Measurements from ENCODE around the gene LILRB4.
A peak's percentile ranks its signal among the peaks of the same experiment; 100 is the strongest.

Gene LILRB4

DNA sequence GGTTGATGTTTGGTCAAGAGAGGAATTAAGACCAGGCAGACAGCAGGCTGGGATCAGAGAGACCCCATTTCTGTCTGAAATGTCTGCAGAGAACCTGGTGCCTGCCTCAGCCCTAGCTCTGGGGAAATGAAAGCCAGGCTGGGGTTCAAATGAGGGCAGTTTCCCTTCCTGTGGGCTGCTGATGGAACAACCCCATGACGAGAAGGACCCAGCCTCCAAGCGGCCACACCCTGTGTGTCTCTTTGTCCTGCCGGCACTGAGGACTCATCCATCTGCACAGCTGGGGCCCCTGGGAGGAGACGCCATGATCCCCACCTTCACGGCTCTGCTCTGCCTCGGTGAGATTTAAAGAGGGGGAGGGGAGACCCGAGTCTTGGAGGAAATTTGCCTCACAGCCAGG, at the start of gene LILRB4:
LILRB4 (plus strand) TSS at position 256 of the 400 bp plus-strand sequence; CDS start at position 305, 49 bp downstream.
- Histone ChIP-seq H3K4me3 (replicated peaks; ENCODE audit: low read depth, low read length) (peak within 1 kb of the TSS; percentile 51), H3K36me3 (ENCODE audit: control insufficient read depth, insufficient read depth, low read length) (peaks cover 2% of the 10 kb centered on the region; the same call in 1 of the 2 replicates), H3K27me3 (replicated peaks; ENCODE audit: control insufficient read depth, insufficient read depth, low read length) (no peaks in the 10 kb centered on the region)
- TF ChIP-seq, protein P1, sequence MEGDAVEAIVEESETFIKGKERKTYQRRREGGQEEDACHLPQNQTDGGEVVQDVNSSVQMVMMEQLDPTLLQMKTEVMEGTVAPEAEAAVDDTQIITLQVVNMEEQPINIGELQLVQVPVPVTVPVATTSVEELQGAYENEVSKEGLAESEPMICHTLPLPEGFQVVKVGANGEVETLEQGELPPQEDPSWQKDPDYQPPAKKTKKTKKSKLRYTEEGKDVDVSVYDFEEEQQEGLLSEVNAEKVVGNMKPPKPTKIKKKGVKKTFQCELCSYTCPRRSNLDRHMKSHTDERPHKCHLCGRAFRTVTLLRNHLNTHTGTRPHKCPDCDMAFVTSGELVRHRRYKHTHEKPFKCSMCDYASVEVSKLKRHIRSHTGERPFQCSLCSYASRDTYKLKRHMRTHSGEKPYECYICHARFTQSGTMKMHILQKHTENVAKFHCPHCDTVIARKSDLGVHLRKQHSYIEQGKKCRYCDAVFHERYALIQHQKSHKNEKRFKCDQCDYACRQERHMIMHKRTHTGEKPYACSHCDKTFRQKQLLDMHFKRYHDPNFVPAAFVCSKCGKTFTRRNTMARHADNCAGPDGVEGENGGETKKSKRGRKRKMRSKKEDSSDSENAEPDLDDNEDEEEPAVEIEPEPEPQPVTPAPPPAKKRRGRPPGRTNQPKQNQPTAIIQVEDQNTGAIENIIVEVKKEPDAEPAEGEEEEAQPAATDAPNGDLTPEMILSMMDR (IDR thresholded peaks at IDR 0.05; ENCODE audit: insufficient read depth, low read length, poor library complexity, severe bottlenecking), result no peak
- DNase-seq (ENCODE audit: extremely low read depth, insufficient read length), result no peak

DNA sequence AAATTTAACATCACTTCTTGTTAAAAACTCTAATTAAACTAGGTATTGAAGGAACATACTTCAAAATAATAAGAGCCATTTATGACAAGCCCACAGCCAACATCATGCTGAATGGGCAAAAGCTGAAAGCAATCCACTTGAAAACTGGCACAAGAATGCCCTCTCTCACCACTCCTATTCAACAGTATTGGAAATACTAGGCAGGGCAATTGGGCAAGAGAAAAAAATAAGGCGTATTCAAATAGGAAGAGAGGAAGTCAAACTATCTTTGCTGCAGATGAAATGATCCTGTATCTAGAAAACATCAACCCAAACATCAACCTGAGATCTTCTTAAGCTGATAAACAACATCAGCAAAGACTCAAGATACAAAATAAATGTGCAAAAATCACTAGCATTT, 48.1 kb upstream of the LILRB4 start:
- TF ChIP-seq, protein P1 (IDR thresholded peaks at IDR 0.05; ENCODE audit: insufficient read depth, low read length, poor library complexity, severe bottlenecking), result no peak
- no peak for DNase-seq (ENCODE audit: extremely low read depth, insufficient read length)
- Histone ChIP-seq H3K36me3 (ENCODE audit: control insufficient read depth, insufficient read depth, low read length) (no peaks in the 10 kb centered on the region), H3K4me3 (replicated peaks; ENCODE audit: low read depth, low read length) (no peak overlapping the region), H3K27me3 (replicated peaks; ENCODE audit: control insufficient read depth, insufficient read depth, low read length) (no peaks in the 10 kb centered on the region)

DNA sequence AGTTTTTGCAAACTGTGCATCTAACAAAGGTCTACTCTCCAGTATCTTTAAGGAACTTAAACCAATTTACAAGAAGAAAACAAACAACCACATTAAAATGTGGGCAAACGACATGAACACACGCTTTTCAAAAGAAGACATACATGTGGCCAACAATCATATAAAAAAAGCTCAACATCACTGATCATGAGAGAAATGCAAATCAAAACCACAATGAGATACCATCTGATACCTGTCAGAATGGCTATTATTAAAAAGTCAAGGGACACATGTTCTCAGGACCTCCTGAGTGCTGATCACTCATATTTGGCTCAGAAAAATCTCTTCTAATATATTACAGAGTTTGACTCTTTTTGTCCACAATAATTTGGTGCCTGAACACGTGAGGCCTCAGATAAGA, 46.7 kb upstream of the LILRB4 start:
- Histone ChIP-seq H3K36me3 (ENCODE audit: control insufficient read depth, insufficient read depth, low read length) (no peaks in the 10 kb centered on the region), H3K4me3 (replicated peaks; ENCODE audit: low read depth, low read length) (peak overlapping the region; percentile 85), H3K27me3 (replicated peaks; ENCODE audit: control insufficient read depth, insufficient read depth, low read length) (no peaks in the 10 kb centered on the region)
- TF ChIP-seq, protein P1 (IDR thresholded peaks at IDR 0.05; ENCODE audit: insufficient read depth, low read length, poor library complexity, severe bottlenecking), result no peak
- DNase-seq (ENCODE audit: extremely low read depth, insufficient read length), result peak; percentile 37

DNA sequence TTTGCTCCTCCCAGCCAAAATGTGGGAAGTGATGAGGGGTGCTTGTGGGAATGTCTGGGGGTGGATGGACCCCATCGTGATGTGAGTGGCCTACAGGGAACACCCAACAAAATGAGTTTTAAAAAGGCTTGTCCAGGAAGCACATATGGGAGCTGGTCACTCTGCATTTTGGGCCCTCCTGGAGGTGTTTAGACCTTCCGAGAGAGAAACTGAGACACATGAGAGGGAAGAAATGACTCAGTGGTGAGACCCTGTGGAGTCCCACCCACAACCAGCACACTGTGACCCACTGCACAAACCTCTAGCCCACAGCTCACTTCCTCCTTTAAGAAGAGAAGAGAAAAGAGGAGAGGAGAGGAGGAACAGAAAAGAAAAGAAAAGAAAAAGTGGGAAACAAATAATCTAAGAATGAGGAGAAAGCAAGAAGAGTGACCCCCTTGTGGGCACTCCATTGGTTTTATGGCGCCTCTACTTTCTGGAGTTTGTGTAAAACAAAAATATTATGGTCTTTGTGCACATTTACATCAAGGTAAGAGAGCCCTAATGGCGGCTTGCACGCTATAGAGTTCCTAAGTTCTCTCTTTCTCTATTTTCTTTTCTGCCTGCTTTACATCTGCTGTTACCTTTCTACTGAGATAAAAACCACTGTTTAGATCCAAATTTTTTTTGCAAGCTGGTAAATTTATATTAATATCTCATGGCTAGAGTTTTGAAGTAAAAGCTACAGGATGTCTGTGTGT, 45.8 kb upstream of the LILRB4 start:
- TF ChIP-seq, protein P1 (IDR thresholded peaks at IDR 0.05; ENCODE audit: insufficient read depth, low read length, poor library complexity, severe bottlenecking), result no peak
- DNase-seq (ENCODE audit: extremely low read depth, insufficient read length), result peak; percentile 78
- H3K27me3 ChIP-seq (replicated peaks; ENCODE audit: control insufficient read depth, insufficient read depth, low read length), result no peaks in the 10 kb centered on the region
- H3K36me3 ChIP-seq (ENCODE audit: control insufficient read depth, insufficient read depth, low read length), result no peaks in the 10 kb centered on the region
- H3K4me3 ChIP-seq (replicated peaks; ENCODE audit: low read depth, low read length), result peak overlapping the region; percentile 85

DNA sequence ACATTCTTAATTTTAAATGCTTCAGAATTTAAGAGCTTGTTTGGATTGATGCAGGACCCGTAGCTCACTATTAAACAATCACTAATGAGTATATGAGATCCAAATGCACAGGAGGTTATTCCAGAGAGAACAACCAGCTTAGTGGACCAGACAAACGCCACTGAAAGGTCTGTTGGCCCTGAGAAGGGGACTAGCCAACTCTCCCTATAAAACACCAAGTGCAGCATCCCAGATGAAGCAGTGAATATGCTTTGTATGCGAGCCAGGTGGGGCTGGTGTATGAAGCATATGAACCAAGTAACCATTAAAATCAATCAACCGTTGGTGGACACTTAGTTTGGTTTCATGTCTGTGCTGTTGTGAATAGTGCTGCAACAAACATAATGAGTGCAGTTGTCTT, 42.3 kb upstream of the LILRB4 start:
- TF ChIP-seq, protein P1 (IDR thresholded peaks at IDR 0.05; ENCODE audit: insufficient read depth, low read length, poor library complexity, severe bottlenecking), result no peak
- no peak for DNase-seq (ENCODE audit: extremely low read depth, insufficient read length)

More for the DNA sequence above, 42.3 kb upstream of the LILRB4 start:
- Histone ChIP-seq H3K36me3 (ENCODE audit: control insufficient read depth, insufficient read depth, low read length) (no peaks in the 10 kb centered on the region), H3K4me3 (replicated peaks; ENCODE audit: low read depth, low read length) (peak overlapping the region; percentile 85), H3K27me3 (replicated peaks; ENCODE audit: control insufficient read depth, insufficient read depth, low read length) (no peaks in the 10 kb centered on the region)

Measured in GM06990 (cell line).